Prostate gland (tissue), 2 donors: Measurements from ENCODE around the gene STK4.

Source experiments
- CTCF ChIP-seq, 4 experiments: fragments of 200-600 bp in 2 of 4; fragments of 450-650 bp in 2 of 4; sonication (generic) in 2 of 4; IDR thresholded peaks; 1 replicate in 3 of 4; 2 replicates in 1 of 4; pipeline ENCODE4 v1.5.1; 2016 to 2019; ENCODE audit warnings: antibody characterized with exemption in 4 of 4, mild to moderate bottlenecking in 2 of 4, moderate library complexity in 2 of 4
- POLR2AphosphoS5 ChIP-seq: sonication (generic); formaldehyde crosslinking; IDR thresholded peaks from one replicate; pipeline ENCODE4 v1.6.1; 2017; ENCODE audit warnings: antibody characterized with exemption

DNA sequence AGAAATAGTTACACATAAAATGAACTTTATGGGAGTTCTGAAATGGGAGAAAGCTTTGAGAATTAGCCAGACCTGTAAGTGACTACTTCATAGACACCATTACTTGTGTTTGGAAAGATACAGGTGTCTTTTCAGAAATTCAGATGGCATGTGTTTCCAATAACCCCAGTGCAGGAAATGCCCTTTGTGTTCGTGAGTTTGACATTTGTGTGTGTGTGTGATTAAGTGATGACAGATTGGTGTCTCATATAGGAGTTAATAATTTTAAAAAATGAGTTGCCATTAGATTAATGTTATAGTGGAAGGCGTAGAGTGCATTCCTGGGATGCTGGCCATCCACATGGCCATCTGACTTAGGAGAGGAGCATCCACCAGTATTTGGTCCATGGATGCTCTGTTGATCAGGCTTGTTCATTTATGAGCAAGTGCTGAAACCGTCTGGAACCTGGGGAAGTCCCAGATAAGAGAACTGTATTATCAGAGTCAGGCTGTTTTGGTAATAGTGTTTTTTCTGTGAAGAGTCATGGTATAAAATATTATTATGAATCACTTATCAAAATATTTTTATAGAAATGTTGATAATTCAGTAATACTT lies 3.1 kb downstream of the STK4 start:
- TF ChIP-seq POLR2AphosphoS5 (no peak), CTCF (IDR thresholded peaks at IDR 0.05) (no peak)
